OCI-LY7 (cell line): ENCODE data around the gene BPIFB4. TPM values are rescaled to one million over a fixed set of nuclear protein-coding genes. Genes with fewer than 3 reads are reported as not detected.

Experiments used
- BruUV-seq: library from RNA; stranded (reverse); fragments of 400-500 nt; replicated peaks from 2 replicates; lab custom pipeline; 2021; lab: Mats Ljungman, UMichigan
- CTCF ChIA-PET: fragments of 300-600 bp; sonication (Branson Sonifier 250); formaldehyde crosslinking; loops from one replicate; lab custom pipeline; 2022; ENCODE audit warnings: antibody characterized with exemption; ENCODE audit not compliant: unreplicated experiment; lab: Charles Lee
- POLR2A ChIA-PET: fragments of 300-600 bp; sonication (Branson Sonifier 250); formaldehyde crosslinking; loops from one replicate; lab custom pipeline; 2022; ENCODE audit warnings: antibody characterized with exemption; lab: Charles Lee
- DNase-seq: peaks from one replicate; pipeline ENCODE4 v3.0.0-alpha.2; 2015; ENCODE audit warnings: low spot score
- H2AFZ ChIP-seq: fragments of 200-600 bp; sonication (generic), shearing (Covaris generic); 2 replicates; pipeline ENCODE4 v1.6.1; 2014; ENCODE audit warnings: mild to moderate bottlenecking, antibody characterized with exemption, low read length, moderate library complexity
- H3K27ac ChIP-seq: fragments of 200-600 bp; sonication (generic); 2 replicates; pipeline ENCODE4 v1.5.1; 2014; ENCODE audit warnings: mixed run types, low read depth, mild to moderate bottlenecking, moderate library complexity, low read length, inconsistent platforms; ENCODE audit not compliant: poor library complexity, severe bottlenecking
- H3K36me3 ChIP-seq: fragments of 200-600 bp; sonication (generic); 2 replicates; pipeline ENCODE4 v1.6.1; 2014; ENCODE audit warnings: mild to moderate bottlenecking, antibody characterized with exemption, low read length, moderate library complexity, mixed read lengths; ENCODE audit not compliant: insufficient read depth
- H3K4me1 ChIP-seq: fragments of 200-600 bp; sonication (generic); 2 replicates; pipeline ENCODE4 v1.5.1; 2014; ENCODE audit warnings: mild to moderate bottlenecking, low read length; ENCODE audit not compliant: insufficient read depth, poor library complexity, severe bottlenecking
- H3K4me2 ChIP-seq: fragments of 200-600 bp; sonication (generic); 2 replicates; pipeline ENCODE4 v1.6.1; 2014; ENCODE audit warnings: mild to moderate bottlenecking, low read length
- H3K4me3 ChIP-seq: fragments of 200-600 bp; sonication (generic); 2 replicates; pipeline ENCODE4 v1.5.1; 2014; ENCODE audit warnings: mild to moderate bottlenecking, low read depth, low read length; ENCODE audit not compliant: poor library complexity, severe bottlenecking
- H3K79me2 ChIP-seq: fragments of 200-600 bp; sonication (generic); 2 replicates; pipeline ENCODE4 v1.6.1; 2016; ENCODE audit warnings: low read depth, mild to moderate bottlenecking, low read length, moderate library complexity, mixed read lengths; ENCODE audit not compliant: insufficient read depth
- H3K9me2 ChIP-seq: fragments of 200-600 bp; sonication (generic); 2 replicates; pipeline ENCODE4 v1.6.1; 2016; ENCODE audit warnings: mild to moderate bottlenecking, low read length, mixed read lengths; ENCODE audit not compliant: insufficient read depth
- H3K9me3 ChIP-seq: fragments of 200-600 bp; sonication (generic); 2 replicates; pipeline ENCODE4 v1.6.1; 2014; ENCODE audit warnings: mild to moderate bottlenecking, mixed run types, low read length, mixed read lengths
- H4K20me1 ChIP-seq: fragments of 200-600 bp; sonication (generic); 2 replicates; pipeline ENCODE4 v1.6.1; 2014; ENCODE audit warnings: mild to moderate bottlenecking, antibody characterized with exemption, low read length, moderate library complexity, mixed read lengths; ENCODE audit not compliant: insufficient read depth
- CTCF ChIP-seq: fragments of 200-600 bp; sonication (generic); conservative IDR thresholded peaks from 2 replicates; pipeline ENCODE4 v1.5.1; 2014; ENCODE audit warnings: mild to moderate bottlenecking, antibody characterized with exemption, low read length, moderate library complexity, mixed read lengths
- EZH2phosphoT487 ChIP-seq: fragments of 200-600 bp; sonication (generic); IDR thresholded peaks from 2 replicates; pipeline ENCODE4 v1.6.1; 2018; ENCODE audit warnings: low read depth, borderline replicate concordance, mild to moderate bottlenecking, mixed run types, antibody characterized with exemption, low read length, moderate library complexity, mixed read lengths
- intact Hi-C: fragments of 100-400 bp; cut with micrococcal nuclease; formaldehyde crosslinking; loops from one replicate; pipeline ENCODE4 v1.10.0; 2022; ENCODE audit not compliant: unreplicated experiment
- total RNA-seq, 2 experiments: library from RNA; depleted of rRNA in 1 of 2; stranded (reverse); fragments of >200 nt in 1 of 2; shearing (Covaris generic) in 1 of 2; gene quantifications; 2 replicates each; pipeline ENCODE4 v1.2.3, GENCODE V29; 2014 to 2022

The BPIFB4 gene
- total RNA-seq, 2 experiments from 2014 or later, result not detected

- CTCF ChIA-PET, result no interaction called here
- POLR2A ChIA-PET, result no interaction called here
- no peaks in the 10 kb centered on the region for H3K36me3 ChIP-seq
- H4K20me1 ChIP-seq, result no peaks in the 10 kb centered on the region
- no peaks in the 10 kb centered on the region for H3K79me2 ChIP-seq
- H3K4me1 ChIP-seq, result no peaks in the 10 kb centered on the region
- H2AFZ ChIP-seq, result no peak overlapping the region
- no peaks in the 10 kb centered on the region for H3K9me3 ChIP-seq
- H3K9me2 ChIP-seq, result no peaks in the 10 kb centered on the region
- H3K4me2 ChIP-seq, result no peak overlapping the region
- TF ChIP-seq CTCF (no peak), EZH2phosphoT487 (no peak)
- H3K4me3 ChIP-seq, result no peak overlapping the region
- no peak for DNase-seq
- no TSS peak for BruUV-seq
- intact Hi-C loops, result no loop called here
- no peak overlapping the region for H3K27ac ChIP-seq
Measured at GRCh38 chr20:33159713-33160112, 80.3 kb downstream of the BPIFB4 start.

- no TSS peak for BruUV-seq
- DNase-seq, result no peak
- Histone ChIP-seq H4K20me1 (no peaks in the 10 kb centered on the region), H3K9me2 (no peaks in the 10 kb centered on the region), H3K79me2 (no peaks in the 10 kb centered on the region), H3K9me3 (no peaks in the 10 kb centered on the region), H3K4me1 (no peaks in the 10 kb centered on the region), H3K27ac (no peak overlapping the region), H3K4me3 (no peak overlapping the region), H3K36me3 (no peaks in the 10 kb centered on the region), H3K4me2 (no peak overlapping the region), H2AFZ (no peak overlapping the region)
- intact Hi-C loops, result no loop called here
- ChIA-PET CTCF (interaction anchor here (0.6 kb wide), 1 partner anchor 340 kb away, joined by 3 read pairs; no protein-coding TSS in a partner anchor), POLR2A (no interaction called here)
- TF ChIP-seq CTCF (no peak), EZH2phosphoT487 (no peak)
Measured at GRCh38 chr20:33160681-33161080, 81.2 kb downstream of the BPIFB4 start.

Other genes starting within 250 kb of the BPIFB4 start
- 0.57 TPM in 1 of 2 replicates, not detected in the other for gene EFCAB8, start 220.7 kb upstream of the BPIFB4 start, total RNA-seq (2014; rRNA removed; shearing (Covaris generic))
- gene EFCAB8, start 220.7 kb upstream of the BPIFB4 start, total RNA-seq (2022), result not detected in 2 replicates
- not detected in 2 replicates for gene SUN5, start 75.2 kb upstream of the BPIFB4 start, total RNA-seq (2014; rRNA removed; shearing (Covaris generic))
- not detected in 2 replicates for gene SUN5, start 75.2 kb upstream of the BPIFB4 start, total RNA-seq (2022)
- not detected in 2 replicates for gene BPIFB2, start 71.9 kb upstream of the BPIFB4 start, total RNA-seq (2014; rRNA removed; shearing (Covaris generic))
- not detected in 2 replicates for gene BPIFB2, start 71.9 kb upstream of the BPIFB4 start, total RNA-seq (2022)
- gene BPIFB6, start 48.0 kb upstream of the BPIFB4 start, total RNA-seq (2014; rRNA removed; shearing (Covaris generic)), result not detected in 2 replicates
- not detected in 2 replicates for gene BPIFB6, start 48.0 kb upstream of the BPIFB4 start, total RNA-seq (2022)
- gene BPIFB3, start 25.7 kb upstream of the BPIFB4 start, total RNA-seq (2014; rRNA removed; shearing (Covaris generic)), result not detected in 2 replicates
- gene BPIFB3, start 25.7 kb upstream of the BPIFB4 start, total RNA-seq (2022), result not detected in 2 replicates
- not detected in 2 replicates for gene BPIFA2, start 88.5 kb downstream of the BPIFB4 start, total RNA-seq (2014; rRNA removed; shearing (Covaris generic))
- not detected in 2 replicates for gene BPIFA2, start 88.5 kb downstream of the BPIFB4 start, total RNA-seq (2022)
- gene BPIFA3, start 137.7 kb downstream of the BPIFB4 start, total RNA-seq (2014; rRNA removed; shearing (Covaris generic)), result not detected in 2 replicates
- gene BPIFA3, start 137.7 kb downstream of the BPIFB4 start, total RNA-seq (2022), result not detected in 2 replicates
- gene BPIFA1, start 156.4 kb downstream of the BPIFB4 start, total RNA-seq (2014; rRNA removed; shearing (Covaris generic)), result not detected in 2 replicates
- not detected in 2 replicates for gene BPIFA1, start 156.4 kb downstream of the BPIFB4 start, total RNA-seq (2022)
- not detected in 2 replicates for gene BPIFB1, start 203.6 kb downstream of the BPIFB4 start, total RNA-seq (2014; rRNA removed; shearing (Covaris generic))
- gene BPIFB1, start 203.6 kb downstream of the BPIFB4 start, total RNA-seq (2022), result not detected in 2 replicates